Large intestine (tissue), 3 donors: ENCODE measurements around the gene EEFSEC. TPM values are rescaled to one million over a fixed set of nuclear protein-coding genes. Genes with fewer than 3 reads are reported as not detected.

Experiments
- DNase-seq, 2 donors: peaks; one replicate each; pipeline versions ENCODE4 v3.0.0 to v3.0.0-alpha.2; 2013
- H3K27ac ChIP-seq: one replicate; pipeline ENCODE4 v1.5.1; 2013; ENCODE audit warnings: low read length
- H3K27me3 ChIP-seq: 2 replicates; pipeline ENCODE4 v1.6.1; 2013; ENCODE audit warnings: low read length; ENCODE audit not compliant: control insufficient read depth, insufficient read depth
- H3K36me3 ChIP-seq: 2 replicates; pipeline ENCODE4 v1.6.1; 2013; ENCODE audit warnings: low read length; ENCODE audit not compliant: control insufficient read depth, insufficient read depth
- H3K4me1 ChIP-seq: one replicate; pipeline ENCODE4 v1.6.1; 2013; ENCODE audit warnings: low read length; ENCODE audit not compliant: control insufficient read depth, insufficient read depth
- H3K4me3 ChIP-seq: one replicate; pipeline ENCODE4 v1.5.1; 2013; ENCODE audit warnings: low read length
- H3K9me3 ChIP-seq: one replicate; pipeline ENCODE4 v1.6.1; 2013; ENCODE audit warnings: mild to moderate bottlenecking, low read depth, low read length, moderate library complexity; ENCODE audit not compliant: control insufficient read depth
- WGBS: methylation state at CpG from one replicate; pipeline ENCODE4 v1.1.5; 2013; ENCODE audit warnings: low lambda C conversion rate; ENCODE audit not compliant: insufficient coverage; 5-methylcytosine and 5-hydroxymethylcytosine counted together
- polyA plus RNA-seq: library from polyadenylated mRNA; unstranded; fragments of 120-200 nt; gene quantifications from one replicate; pipeline ENCODE4 v1.2.1, GENCODE V29; 2013

Gene EEFSEC
- polyA plus RNA-seq, 1 donor = 23.9 TPM

- Histone ChIP-seq H3K27ac (no peak overlapping the region), H3K4me1 (no peaks in the 10 kb centered on the region), H3K36me3 (peaks cover 35% of the 10 kb centered on the region), H3K27me3 (no peaks in the 10 kb centered on the region), H3K9me3 (no peaks in the 10 kb centered on the region), H3K4me3 (no peak overlapping the region)
- no CpG with 5 or more reads among the region's 10 CpGs for WGBS
- DNase-seq = no peak
These were observed 219.6 kb downstream of the EEFSEC start for GRCh38 chr3:128372707-128373533.

- Histone ChIP-seq H3K9me3 (no peaks in the 10 kb centered on the region), H3K27ac (no peak overlapping the region), H3K4me3 (no peak overlapping the region), H3K4me1 (no peaks in the 10 kb centered on the region), H3K27me3 (no peaks in the 10 kb centered on the region), H3K36me3 (peaks cover 29% of the 10 kb centered on the region)
- DNase-seq = no peak
- no CpG with 5 or more reads among the region's 2 CpGs for whole genome bisulfite sequencing
These were observed 221.6 kb downstream of the EEFSEC start for GRCh38 chr3:128374746-128375445.

- Histone ChIP-seq H3K27ac (no peak overlapping the region), H3K27me3 (no peaks in the 10 kb centered on the region), H3K4me3 (no peak overlapping the region), H3K36me3 (peaks cover 27% of the 10 kb centered on the region), H3K4me1 (peaks cover 3% of the 10 kb centered on the region), H3K9me3 (no peaks in the 10 kb centered on the region)
- no peak for DNase-seq
These were observed 223.2 kb downstream of the EEFSEC start for GRCh38 chr3:128376516-128376915.

- Histone ChIP-seq H3K27ac (no peak overlapping the region), H3K4me1 (peaks cover 26% of the 10 kb centered on the region), H3K36me3 (peaks cover 16% of the 10 kb centered on the region), H3K27me3 (no peaks in the 10 kb centered on the region), H3K9me3 (no peaks in the 10 kb centered on the region), H3K4me3 (no peak overlapping the region)
- WGBS = 80% methylated on average over 1 of the region's 10 CpGs
- no peak for DNase-seq
These were observed 225.5 kb downstream of the EEFSEC start for GRCh38 chr3:128378631-128379347.

GRCh38 chr3:128379367-128380160 is 226.3 kb downstream of the EEFSEC start:
- Histone ChIP-seq H3K4me3 (no peak overlapping the region), H3K27ac (no peak overlapping the region), H3K27me3 (no peaks in the 10 kb centered on the region), H3K9me3 (no peaks in the 10 kb centered on the region), H3K36me3 (peaks cover 11% of the 10 kb centered on the region), H3K4me1 (peaks cover 31% of the 10 kb centered on the region)
- no peak for DNase-seq
- WGBS = 94% methylated on average over 3 of the region's 12 CpGs

GRCh38 chr3:128380295-128380694 is 227.0 kb downstream of the EEFSEC start:
- Histone ChIP-seq H3K36me3 (peaks cover 8% of the 10 kb centered on the region), H3K27me3 (no peaks in the 10 kb centered on the region), H3K27ac (no peak overlapping the region), H3K4me1 (peaks cover 38% of the 10 kb centered on the region), H3K9me3 (no peaks in the 10 kb centered on the region), H3K4me3 (no peak overlapping the region)
- WGBS = 92% methylated on average over 2 of the region's 5 CpGs
- no peak for DNase-seq

- Histone ChIP-seq H3K4me3 (no peak overlapping the region), H3K9me3 (no peaks in the 10 kb centered on the region), H3K4me1 (peaks cover 39% of the 10 kb centered on the region), H3K27ac (no peak overlapping the region), H3K27me3 (no peaks in the 10 kb centered on the region), H3K36me3 (peaks cover 8% of the 10 kb centered on the region)
- no CpG with 5 or more reads among the region's 6 CpGs for WGBS
- DNase-seq = no peak
These were observed 227.4 kb downstream of the EEFSEC start for GRCh38 chr3:128380719-128381118.

GRCh38 chr3:128381609-128382008 is 228.3 kb downstream of the EEFSEC start:
- WGBS = no CpG with 5 or more reads among the region's 10 CpGs
- Histone ChIP-seq H3K4me1 (peaks cover 39% of the 10 kb centered on the region), H3K36me3 (peaks cover 5% of the 10 kb centered on the region), H3K4me3 (no peak overlapping the region), H3K9me3 (no peaks in the 10 kb centered on the region), H3K27ac (no peak overlapping the region), H3K27me3 (no peaks in the 10 kb centered on the region)
- peak in 1 of 2 donors; percentile 48 for DNase-seq

- Histone ChIP-seq H3K9me3 (no peaks in the 10 kb centered on the region), H3K27ac (no peak overlapping the region), H3K4me3 (no peak overlapping the region), H3K27me3 (no peaks in the 10 kb centered on the region), H3K4me1 (peaks cover 39% of the 10 kb centered on the region), H3K36me3 (peaks cover 2% of the 10 kb centered on the region)
- no CpG with 5 or more reads among the region's 14 CpGs for WGBS
- peak in 1 of 2 donors; percentile 51 for DNase-seq
These were observed 229.0 kb downstream of the EEFSEC start for GRCh38 chr3:128382221-128382807.
